Mucosa of stomach (tissue), 1 donor: ENCODE results near the gene PDGFRA.

ENCODE experiments used
- H3K27me3 ChIP-seq: one replicate; pipeline ENCODE4 v1.7.0; 2013; ENCODE audit warnings: mild to moderate bottlenecking, low read length; ENCODE audit not compliant: control insufficient read depth, insufficient read depth
- H3K36me3 ChIP-seq: one replicate; pipeline ENCODE4 v1.7.0; 2013; ENCODE audit warnings: low read length; ENCODE audit not compliant: control insufficient read depth, insufficient read depth
- H3K4me1 ChIP-seq: one replicate; pipeline ENCODE4 v1.7.0; 2013; ENCODE audit warnings: mild to moderate bottlenecking, low read length; ENCODE audit not compliant: control insufficient read depth, insufficient read depth
- H3K4me3 ChIP-seq: one replicate; pipeline ENCODE4 v1.7.0; 2013; ENCODE audit warnings: low read length
- H3K9ac ChIP-seq: one replicate; pipeline ENCODE4 v1.7.0; 2013; ENCODE audit warnings: mild to moderate bottlenecking, low read length, moderate library complexity
- H3K9me3 ChIP-seq: one replicate; pipeline ENCODE4 v1.7.0; 2013; ENCODE audit warnings: mild to moderate bottlenecking, low read length, moderate library complexity; ENCODE audit not compliant: control insufficient read depth
- donor health status: Pancreatic carcinoma.

PDGFRA gene

DNA sequence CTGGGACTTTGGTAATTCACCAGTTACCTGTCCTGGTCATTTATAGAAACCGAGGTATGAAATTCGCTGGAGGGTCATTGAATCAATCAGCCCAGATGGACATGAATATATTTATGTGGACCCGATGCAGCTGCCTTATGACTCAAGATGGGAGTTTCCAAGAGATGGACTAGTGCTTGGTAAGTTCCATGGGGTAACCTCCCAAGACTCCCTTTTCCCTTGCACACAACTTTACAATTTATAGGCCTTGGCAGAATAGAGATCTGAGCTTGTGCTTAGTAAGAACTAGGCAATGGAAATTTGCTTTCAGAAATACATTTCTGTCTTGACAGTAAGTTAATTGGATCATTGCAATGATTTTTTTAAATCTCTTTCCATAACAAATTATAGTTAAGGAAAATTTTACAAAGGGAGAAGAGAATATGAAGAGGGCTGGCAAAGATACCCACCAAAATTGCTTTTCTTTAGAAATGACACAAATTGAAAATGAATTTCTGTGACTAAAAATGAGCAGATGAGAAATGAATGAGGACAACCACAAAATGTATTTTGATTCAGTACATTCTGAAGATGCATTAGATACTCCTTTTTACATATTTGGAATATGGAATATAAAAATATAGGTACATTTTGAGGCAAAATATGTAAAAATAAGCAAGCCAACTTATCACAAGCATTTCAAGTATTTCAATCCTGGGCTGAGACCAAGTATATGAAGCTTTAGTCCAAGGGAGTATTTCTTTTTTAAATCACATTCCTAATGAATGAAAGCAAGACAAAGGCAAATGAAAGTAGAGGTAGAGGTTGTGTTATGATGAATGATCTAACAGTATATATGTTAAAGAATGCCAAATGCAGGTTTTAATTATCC lies 45.9 kb downstream of the PDGFRA start:
- peaks cover 12% of the 10 kb centered on the region for H3K4me1 ChIP-seq

DNA sequence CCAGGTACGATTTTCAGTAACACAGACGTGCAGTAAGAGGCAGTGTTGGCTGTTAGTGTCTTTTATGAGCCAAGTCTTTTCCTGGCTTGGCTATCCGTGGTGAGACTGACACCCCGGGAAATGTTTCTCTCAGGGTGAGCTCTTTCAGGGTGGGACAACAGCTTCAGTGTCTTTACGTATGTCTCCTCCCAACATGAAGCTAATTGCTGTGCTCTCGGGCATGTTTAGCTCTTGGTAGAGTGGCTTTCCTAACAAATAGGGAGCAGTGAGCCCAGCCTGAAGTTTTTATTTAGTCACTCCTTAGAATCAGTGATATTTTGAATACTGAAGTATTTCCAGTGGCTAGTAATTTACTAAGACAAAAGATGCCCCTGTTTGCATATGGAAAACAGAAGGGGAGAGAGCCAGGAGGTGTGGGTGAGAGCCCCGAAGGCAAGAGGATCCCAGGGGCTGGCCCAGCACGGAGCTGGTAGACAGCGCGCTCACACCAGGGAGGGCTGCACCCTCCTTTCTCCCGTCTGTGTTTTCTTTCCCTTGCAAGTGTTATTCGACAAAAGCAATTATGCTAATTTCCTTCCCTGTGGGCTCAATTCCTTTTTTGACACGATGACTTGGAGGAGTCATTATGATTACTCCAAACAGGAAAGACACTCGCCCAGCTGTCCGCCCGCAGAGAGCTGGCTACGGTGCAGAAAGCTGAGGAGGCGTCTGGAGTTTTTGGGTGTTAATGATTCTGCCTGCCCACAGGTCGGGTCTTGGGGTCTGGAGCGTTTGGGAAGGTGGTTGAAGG lies 47.7 kb downstream of the PDGFRA start:
- no peak overlapping the region for H3K9ac ChIP-seq
- H3K27me3 ChIP-seq, result no peaks in the 10 kb centered on the region
- no peak overlapping the region for H3K4me3 ChIP-seq
- H3K36me3 ChIP-seq, result no peaks in the 10 kb centered on the region
- H3K9me3 ChIP-seq, result no peaks in the 10 kb centered on the region
- peaks cover 22% of the 10 kb centered on the region for H3K4me1 ChIP-seq

More for the DNA sequence above, 45.9 kb downstream of the PDGFRA start:
- no peak overlapping the region for H3K4me3 ChIP-seq
- no peaks in the 10 kb centered on the region for H3K27me3 ChIP-seq
- H3K36me3 ChIP-seq, result no peaks in the 10 kb centered on the region
- H3K9me3 ChIP-seq, result no peaks in the 10 kb centered on the region
- no peak overlapping the region for H3K9ac ChIP-seq

DNA sequence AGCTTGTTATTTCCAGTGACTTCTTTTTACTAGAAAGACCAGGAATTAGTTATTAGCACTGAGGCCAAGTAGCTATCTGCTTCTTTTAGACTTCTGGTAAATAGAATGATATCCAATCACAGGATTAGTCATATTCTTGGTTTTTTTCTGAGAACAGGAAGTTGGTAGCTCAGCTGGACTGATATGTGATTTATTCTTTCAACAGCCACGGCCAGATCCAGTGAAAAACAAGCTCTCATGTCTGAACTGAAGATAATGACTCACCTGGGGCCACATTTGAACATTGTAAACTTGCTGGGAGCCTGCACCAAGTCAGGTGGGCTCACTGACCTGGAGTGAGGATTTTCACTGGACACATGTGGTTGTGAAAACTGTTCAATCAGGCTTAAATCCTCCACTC lies 48.6 kb downstream of the PDGFRA start:
- Histone ChIP-seq H3K27me3 (no peaks in the 10 kb centered on the region), H3K4me1 (peaks cover 30% of the 10 kb centered on the region), H3K9ac (no peak overlapping the region), H3K4me3 (no peak overlapping the region), H3K9me3 (no peaks in the 10 kb centered on the region), H3K36me3 (no peaks in the 10 kb centered on the region)

DNA sequence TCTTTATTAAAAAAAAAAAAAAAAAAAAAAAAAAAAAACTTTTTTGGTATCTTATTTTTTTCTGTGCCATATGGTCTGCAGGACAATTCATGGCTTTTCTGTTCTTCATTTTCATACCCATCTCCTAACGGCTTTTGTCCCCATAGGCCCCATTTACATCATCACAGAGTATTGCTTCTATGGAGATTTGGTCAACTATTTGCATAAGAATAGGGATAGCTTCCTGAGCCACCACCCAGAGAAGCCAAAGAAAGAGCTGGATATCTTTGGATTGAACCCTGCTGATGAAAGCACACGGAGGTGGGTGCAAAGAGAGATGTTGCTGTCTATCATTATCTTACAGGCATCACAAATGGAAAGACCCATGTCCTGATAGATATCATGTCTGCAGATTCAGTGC lies 49.1 kb downstream of the PDGFRA start:
- Histone ChIP-seq H3K9ac (no peak overlapping the region), H3K9me3 (no peaks in the 10 kb centered on the region), H3K4me3 (no peak overlapping the region), H3K27me3 (no peaks in the 10 kb centered on the region), H3K4me1 (peaks cover 36% of the 10 kb centered on the region), H3K36me3 (no peaks in the 10 kb centered on the region)

DNA sequence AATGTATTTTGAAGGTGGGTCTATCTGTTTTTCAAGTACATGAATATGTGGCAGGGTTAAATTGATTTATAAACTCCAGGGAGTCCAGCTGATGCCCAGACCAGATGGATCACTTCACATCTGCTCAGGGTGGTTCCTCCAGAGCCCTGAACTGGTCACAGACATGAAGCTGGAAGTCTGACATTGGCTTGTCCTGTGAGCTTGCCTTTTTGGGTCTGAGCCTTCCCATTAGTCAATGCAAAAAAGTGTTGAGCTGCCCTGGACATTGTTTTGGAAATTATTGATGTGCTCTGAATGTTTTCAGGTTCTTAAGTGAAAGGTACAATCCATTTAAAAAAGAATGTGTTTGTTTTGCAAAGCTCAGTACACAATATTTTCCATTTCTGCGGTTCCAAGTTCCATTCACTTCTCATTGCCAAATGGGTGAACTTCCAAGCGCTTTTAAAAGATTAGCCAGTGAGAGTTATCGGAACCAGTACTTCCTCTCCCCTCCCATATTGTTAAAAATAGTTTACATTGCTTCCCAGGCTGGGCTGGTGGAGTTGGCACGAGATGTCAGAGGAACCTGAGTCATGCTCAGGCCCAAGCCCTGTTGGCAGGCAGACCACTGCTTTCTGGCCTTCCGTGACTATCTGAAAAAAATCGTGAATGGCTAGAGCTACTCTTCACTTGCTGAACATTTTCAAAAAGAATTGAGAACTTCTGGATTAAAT lies 52.1 kb downstream of the PDGFRA start:
- Histone ChIP-seq H3K9ac (no peak overlapping the region), H3K36me3 (no peaks in the 10 kb centered on the region), H3K4me3 (no peak overlapping the region), H3K27me3 (no peaks in the 10 kb centered on the region), H3K4me1 (peaks cover 39% of the 10 kb centered on the region), H3K9me3 (peaks cover 5% of the 10 kb centered on the region)

DNA sequence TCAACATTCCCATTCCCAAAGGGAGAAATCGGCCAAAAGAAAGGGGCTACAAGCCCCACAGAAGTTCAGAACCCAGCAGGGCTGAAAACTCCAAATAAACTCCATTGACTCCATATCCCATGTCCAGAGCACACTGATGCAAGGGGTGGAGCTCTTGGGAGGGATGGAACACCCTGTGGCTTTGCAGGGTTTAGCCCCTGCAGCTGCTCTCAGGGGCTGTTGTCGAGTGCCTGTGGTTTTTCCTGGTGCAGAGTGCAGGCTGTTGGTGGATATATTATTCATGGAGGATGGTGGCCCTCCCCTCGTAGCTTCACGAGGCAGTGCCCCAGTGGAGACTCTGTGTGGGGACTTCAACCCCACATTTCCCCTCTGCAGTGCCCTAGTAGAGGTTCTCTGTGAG lies 53.7 kb downstream of the PDGFRA start:
- H3K36me3 ChIP-seq, result no peaks in the 10 kb centered on the region
- H3K4me3 ChIP-seq, result no peak overlapping the region
- H3K27me3 ChIP-seq, result no peaks in the 10 kb centered on the region
- peaks cover 28% of the 10 kb centered on the region for H3K4me1 ChIP-seq
- H3K9me3 ChIP-seq, result peaks cover 5% of the 10 kb centered on the region
- H3K9ac ChIP-seq, result no peak overlapping the region

DNA sequence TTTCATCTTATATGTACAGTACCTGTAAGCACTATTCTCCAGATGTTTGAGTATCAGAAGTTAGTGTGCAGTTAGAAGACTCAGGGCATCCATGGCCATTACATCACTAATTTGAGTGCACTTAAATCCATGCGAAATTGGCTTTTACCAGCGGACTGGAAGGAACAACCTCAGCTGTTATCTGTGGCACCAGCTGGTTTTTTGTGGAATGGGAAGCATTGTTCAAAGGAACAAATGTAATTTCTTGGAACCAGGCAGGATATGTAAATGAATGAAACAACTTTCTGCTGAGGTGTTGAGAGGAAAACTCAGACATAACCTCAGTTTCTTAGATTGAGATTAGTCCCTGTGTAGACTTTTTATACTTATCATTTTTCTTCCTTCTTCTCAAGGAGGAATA lies 60.2 kb downstream of the PDGFRA start:
- Histone ChIP-seq H3K9ac (no peak overlapping the region), H3K36me3 (no peaks in the 10 kb centered on the region), H3K9me3 (no peaks in the 10 kb centered on the region), H3K4me3 (no peak overlapping the region), H3K4me1 (no peaks in the 10 kb centered on the region), H3K27me3 (no peaks in the 10 kb centered on the region)

DNA sequence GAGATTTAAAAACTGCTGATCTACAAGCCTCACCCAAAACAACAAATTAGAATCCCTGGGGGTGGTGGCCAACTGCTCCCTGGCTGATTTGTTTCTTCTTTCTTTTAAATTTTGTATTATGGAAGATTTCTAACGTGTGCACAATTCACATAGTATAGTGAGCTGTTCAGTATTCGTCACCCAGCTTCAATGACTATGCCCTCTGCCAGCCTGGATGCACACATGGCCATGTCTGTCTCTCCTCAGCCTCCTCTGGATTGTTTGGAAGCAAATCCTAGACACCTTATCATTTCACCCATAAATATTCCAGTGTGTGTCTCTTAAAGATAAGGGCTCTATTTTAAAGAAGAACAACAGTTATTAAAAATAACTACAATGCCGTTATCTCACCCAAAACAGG lies 61.9 kb downstream of the PDGFRA start:
- no peaks in the 10 kb centered on the region for H3K36me3 ChIP-seq

DNA sequence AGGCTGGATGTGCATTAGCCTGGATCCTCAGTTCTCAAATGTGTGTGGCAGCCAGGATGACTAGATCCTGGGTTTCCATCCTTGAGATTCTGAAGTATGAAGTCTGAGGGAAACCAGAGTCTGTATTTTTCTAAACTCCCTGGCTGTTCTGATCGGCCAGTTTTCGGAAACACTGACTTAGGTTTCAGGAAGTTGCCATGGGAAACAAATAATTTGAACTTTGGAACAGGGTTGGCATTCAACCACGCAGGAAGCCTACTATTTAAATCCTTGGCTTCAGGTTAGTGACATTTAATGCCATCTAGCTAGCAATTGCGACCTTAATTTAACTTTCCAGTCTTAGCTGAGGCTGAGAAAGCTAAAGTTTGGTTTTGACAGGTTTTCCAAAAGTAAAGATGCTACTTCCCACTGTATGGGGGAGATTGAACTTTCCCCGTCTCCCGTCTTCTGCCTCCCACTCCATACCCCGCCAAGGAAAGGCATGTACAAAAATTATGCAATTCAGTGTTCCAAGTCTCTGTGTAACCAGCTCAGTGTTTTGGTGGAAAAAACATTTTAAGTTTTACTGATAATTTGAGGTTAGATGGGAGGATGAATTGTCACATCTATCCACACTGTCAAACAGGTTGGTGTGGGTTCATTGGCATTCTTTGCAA lies 67.6 kb downstream of the PDGFRA start:
- Histone ChIP-seq H3K27me3 (no peaks in the 10 kb centered on the region), H3K4me1 (no peaks in the 10 kb centered on the region), H3K36me3 (no peaks in the 10 kb centered on the region), H3K9ac (no peak overlapping the region), H3K9me3 (no peaks in the 10 kb centered on the region), H3K4me3 (no peak overlapping the region)

More for the DNA sequence above, 61.9 kb downstream of the PDGFRA start:
- no peaks in the 10 kb centered on the region for H3K4me1 ChIP-seq
- no peaks in the 10 kb centered on the region for H3K9me3 ChIP-seq
- no peak overlapping the region for H3K4me3 ChIP-seq
- H3K27me3 ChIP-seq, result no peaks in the 10 kb centered on the region
- no peak overlapping the region for H3K9ac ChIP-seq

DNA sequence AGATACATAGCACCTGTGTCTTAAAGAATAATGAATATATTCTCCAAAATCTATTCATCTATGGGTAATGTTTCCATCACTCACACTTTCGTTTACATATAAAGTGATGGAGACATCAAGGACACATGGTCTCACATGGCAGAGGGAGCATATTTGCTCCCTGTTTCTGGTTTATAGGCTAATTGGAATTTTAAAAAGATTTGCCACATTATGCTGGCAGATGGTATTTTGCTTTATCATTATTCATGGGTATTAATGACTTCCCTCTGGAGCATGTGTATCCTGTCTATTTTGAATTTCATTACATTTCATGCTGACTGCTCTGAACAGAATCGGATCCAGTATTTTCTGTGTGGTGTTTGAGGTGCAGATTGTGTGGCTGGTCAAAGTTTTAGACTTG lies 79.0 kb downstream of the PDGFRA start:
- Histone ChIP-seq H3K9ac (no peak overlapping the region), H3K36me3 (no peaks in the 10 kb centered on the region), H3K4me1 (no peaks in the 10 kb centered on the region), H3K27me3 (no peaks in the 10 kb centered on the region), H3K4me3 (no peak overlapping the region), H3K9me3 (no peaks in the 10 kb centered on the region)

DNA sequence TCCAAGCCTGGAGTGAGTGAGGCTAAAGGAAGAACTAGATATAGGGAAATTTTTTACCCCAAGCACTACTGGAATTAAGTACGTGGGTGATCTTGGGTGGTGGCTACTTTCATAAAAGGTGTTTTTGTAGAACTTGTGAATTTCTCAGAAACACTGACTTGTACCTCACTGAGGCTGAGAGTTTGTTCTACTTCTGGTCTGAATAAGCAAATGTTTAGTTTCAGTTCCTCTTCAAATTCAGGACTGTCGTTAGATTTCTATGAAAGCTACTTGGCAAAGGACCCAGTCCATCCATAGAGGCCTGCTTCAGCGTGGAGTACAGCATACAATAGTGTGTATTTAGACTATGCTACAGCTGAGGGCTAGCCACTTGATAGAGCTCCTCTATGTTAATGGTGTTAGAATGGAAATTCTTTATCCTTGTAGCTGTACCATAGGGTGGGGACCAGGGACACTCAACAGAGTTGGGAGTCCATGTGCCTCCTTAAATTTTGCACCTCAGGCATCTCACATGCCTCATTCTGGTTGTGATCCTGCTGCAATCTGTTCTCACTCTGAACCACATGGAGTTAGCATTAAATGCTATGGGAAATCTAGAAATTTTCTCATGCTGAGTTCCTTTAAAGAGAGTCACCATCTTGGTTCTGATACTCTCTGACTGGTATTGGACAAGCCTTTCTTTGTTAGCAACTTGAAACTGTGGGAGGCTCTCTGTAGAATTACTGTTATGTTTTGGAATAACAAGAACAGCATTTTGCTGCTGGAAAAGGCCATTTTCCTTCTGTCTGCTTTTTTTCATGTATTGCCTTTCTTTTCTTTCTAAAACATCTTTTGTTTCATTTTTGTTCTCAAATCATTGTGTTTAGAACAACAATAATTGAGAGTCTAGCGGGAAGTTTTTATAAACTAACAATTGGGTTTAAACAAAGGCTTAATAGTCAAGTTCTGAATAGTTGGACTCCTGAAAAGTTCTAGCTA lies 86.8 kb downstream of the PDGFRA start:
- H3K9me3 ChIP-seq, result no peaks in the 10 kb centered on the region
- H3K9ac ChIP-seq, result no peak overlapping the region
- H3K36me3 ChIP-seq, result no peaks in the 10 kb centered on the region
- no peak overlapping the region for H3K4me3 ChIP-seq
- H3K4me1 ChIP-seq, result no peaks in the 10 kb centered on the region
- H3K27me3 ChIP-seq, result no peaks in the 10 kb centered on the region
